Measurements from ENCODE around the gene MAP3K6. TPM values are rescaled to one million over a fixed set of nuclear protein-coding genes. Genes with fewer than 3 reads are reported as not detected.

Gene MAP3K6
- total and polyA plus RNA-seq, 2 donors (not counting 3 experiments of a cell fraction or from before 2014, with no cell fraction given), result 9.9 to 12.4 TPM

DNA sequence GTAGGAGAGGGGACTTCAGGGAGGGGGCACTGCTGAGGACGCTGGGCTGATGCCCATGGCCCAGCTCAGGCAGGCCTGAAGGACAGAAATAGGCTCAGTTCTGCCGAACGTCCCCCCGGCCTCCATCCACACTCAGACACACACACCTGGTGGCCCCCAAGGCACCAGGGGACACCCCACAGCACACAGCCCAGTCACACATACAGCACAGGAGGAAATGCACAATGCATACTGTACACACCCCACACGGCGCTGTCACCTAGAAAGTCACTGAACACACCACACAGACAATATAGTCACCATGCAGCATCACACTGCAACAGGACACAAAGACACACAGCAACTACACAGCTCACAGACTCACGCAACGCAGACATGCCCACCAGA lies 24.4 kb downstream of the MAP3K6 start:
- Histone ChIP-seq H3K27me3 (ENCODE audit: control insufficient read depth in 2 of 2, insufficient read depth in 2 of 2, low read length in 2 of 2) (no peaks in the 10 kb centered on the region), H3K4me1 (ENCODE audit: control insufficient read depth, extremely low read depth, insufficient read depth, low read length) (no peaks in the 10 kb centered on the region), H3K79me2 (ENCODE audit: control insufficient read depth, insufficient read depth, low read length) (no peaks in the 10 kb centered on the region), H3K9me1 (replicated peaks; ENCODE audit: control insufficient read depth, extremely low read depth, insufficient read depth, low read length) (no peaks in the 10 kb centered on the region), H2AFZ (ENCODE audit: low read depth, low read length) (no peak overlapping the region), H3K4me2 (ENCODE audit: insufficient read depth, low read length) (no peak overlapping the region), H3K4me3 (replicated peaks in 1 of 3; ENCODE audit: insufficient read depth in 1 of 3, low read depth in 1 of 3, low read length in 3 of 3) (no peak overlapping the region), H3K27ac (ENCODE audit: insufficient read depth, low read depth, low read length) (no peak overlapping the region), H3K9me3 (replicated peaks; ENCODE audit: control insufficient read depth, insufficient read depth, low read length) (no peaks in the 10 kb centered on the region), H3K36me3 (ENCODE audit: control insufficient read depth in 2 of 2, extremely low read depth in 1 of 2, insufficient read depth in 2 of 2, low read length in 2 of 2) (no peaks in the 10 kb centered on the region), H3K9ac (replicated peaks; ENCODE audit: extremely low read depth, insufficient read depth, low read length) (no peak overlapping the region), H4K20me1 (replicated peaks; ENCODE audit: control insufficient read depth, extremely low read depth, insufficient read depth, low read length) (no peaks in the 10 kb centered on the region)
- DNase-seq (ENCODE audit: low read depth, low spot score) (no peak), FAIRE-seq (no peak)
- TF ChIP-seq JUN (IDR thresholded peaks at IDR 0.05; ENCODE audit: borderline replicate concordance, insufficient read depth, insufficient read length, low read depth) (no peak), POLR2AphosphoS5 (IDR thresholded peaks at IDR 0.05; ENCODE audit: insufficient read depth, low read depth, low read length) (no peak), MYC (IDR thresholded peaks at IDR 0.05; ENCODE audit: low read depth, low read length) (no peak), POLR2A (IDR thresholded peaks at IDR 0.05; ENCODE audit: low read depth, low read length) (no peak), FOS (IDR thresholded peaks at IDR 0.05; ENCODE audit: borderline replicate concordance, insufficient read depth, low read length) (no peak), EZH2 (IDR thresholded peaks at IDR 0.05; ENCODE audit: borderline replicate concordance, low read depth, low read length, severe bottlenecking) (no peak), GATA2 (IDR thresholded peaks at IDR 0.05; ENCODE audit: insufficient read depth, insufficient read length, low read depth, low read length) (no peak)
- TF ChIP-seq, protein P1, sequence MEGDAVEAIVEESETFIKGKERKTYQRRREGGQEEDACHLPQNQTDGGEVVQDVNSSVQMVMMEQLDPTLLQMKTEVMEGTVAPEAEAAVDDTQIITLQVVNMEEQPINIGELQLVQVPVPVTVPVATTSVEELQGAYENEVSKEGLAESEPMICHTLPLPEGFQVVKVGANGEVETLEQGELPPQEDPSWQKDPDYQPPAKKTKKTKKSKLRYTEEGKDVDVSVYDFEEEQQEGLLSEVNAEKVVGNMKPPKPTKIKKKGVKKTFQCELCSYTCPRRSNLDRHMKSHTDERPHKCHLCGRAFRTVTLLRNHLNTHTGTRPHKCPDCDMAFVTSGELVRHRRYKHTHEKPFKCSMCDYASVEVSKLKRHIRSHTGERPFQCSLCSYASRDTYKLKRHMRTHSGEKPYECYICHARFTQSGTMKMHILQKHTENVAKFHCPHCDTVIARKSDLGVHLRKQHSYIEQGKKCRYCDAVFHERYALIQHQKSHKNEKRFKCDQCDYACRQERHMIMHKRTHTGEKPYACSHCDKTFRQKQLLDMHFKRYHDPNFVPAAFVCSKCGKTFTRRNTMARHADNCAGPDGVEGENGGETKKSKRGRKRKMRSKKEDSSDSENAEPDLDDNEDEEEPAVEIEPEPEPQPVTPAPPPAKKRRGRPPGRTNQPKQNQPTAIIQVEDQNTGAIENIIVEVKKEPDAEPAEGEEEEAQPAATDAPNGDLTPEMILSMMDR (IDR thresholded peaks at IDR 0.05; ENCODE audit: extremely low read depth in 1 of 2, insufficient read depth in 1 of 2, low read depth in 1 of 2, low read length in 2 of 2), result no peak
- TF ChIP-seq, protein P2, sequence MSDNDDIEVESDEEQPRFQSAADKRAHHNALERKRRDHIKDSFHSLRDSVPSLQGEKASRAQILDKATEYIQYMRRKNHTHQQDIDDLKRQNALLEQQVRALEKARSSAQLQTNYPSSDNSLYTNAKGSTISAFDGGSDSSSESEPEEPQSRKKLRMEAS (IDR thresholded peaks at IDR 0.05; ENCODE audit: insufficient read depth, insufficient read length), result no peak
- intact Hi-C loops (cut with micrococcal nuclease) (no loop called here), dilution Hi-C loops (cut with MboI; ENCODE audit: extremely low pct_ligation_motif_present, low sequenced_read_pairs) (no loop called here)
- ChIA-PET CTCF (interaction anchor here (0.9 to 2.4 kb wide), 3 partner anchors 10 to 45 kb away, joined by 3 to 13 read pairs (median 3); no protein-coding TSS in a partner anchor), POLR2A (no interaction called here)
- BruUV-seq (replicated peaks), result no TSS peak

Data from endothelial cell of umbilical vein (primary cell).